Osteoblast (primary cell): Measurements from ENCODE around the gene WHAMM. TPM values are rescaled to one million over a fixed set of nuclear protein-coding genes. Genes with fewer than 3 reads are reported as not detected.

Source experiments
- DNase-seq: peaks from one replicate; pipeline ENCODE4 v3.0.0; 2011; ENCODE audit warnings: low spot score, mixed read lengths; ENCODE audit not compliant: insufficient read length; ENCODE audit errors: missing footprints
- H2AFZ ChIP-seq: 2 replicates; pipeline ENCODE4 v1.6.0; 2011; ENCODE audit warnings: mild to moderate bottlenecking, low read length
- H3K27ac ChIP-seq: 2 replicates; pipeline ENCODE4 v1.5.1; 2011; ENCODE audit warnings: mild to moderate bottlenecking, low read depth, low read length, moderate library complexity
- H3K27me3 ChIP-seq: 2 replicates; pipeline ENCODE4 v1.6.0; 2012; ENCODE audit warnings: mild to moderate bottlenecking, control low read depth, inconsistent platforms, low read length, moderate library complexity; ENCODE audit not compliant: insufficient read depth
- H3K36me3 ChIP-seq: 2 replicates; pipeline ENCODE4 v1.5.1; 2011; ENCODE audit warnings: mild to moderate bottlenecking, low read length, control low read depth, moderate library complexity; ENCODE audit not compliant: insufficient read depth
- H3K4me1 ChIP-seq: 2 replicates; pipeline ENCODE4 v1.5.1; 2011; ENCODE audit warnings: mild to moderate bottlenecking, low read length, control low read depth, moderate library complexity; ENCODE audit not compliant: insufficient read depth
- H3K4me2 ChIP-seq: 2 replicates; pipeline ENCODE4 v1.6.0; 2011; ENCODE audit warnings: mild to moderate bottlenecking, low read length; ENCODE audit not compliant: insufficient read depth
- H3K4me3 ChIP-seq: fragments of 200-600 bp; sonication (generic); 3 replicates; pipeline ENCODE4 v1.5.1; 2012; ENCODE audit warnings: mild to moderate bottlenecking, low read length, inconsistent platforms; ENCODE audit not compliant: insufficient read depth
- H3K79me2 ChIP-seq: 2 replicates; pipeline ENCODE4 v1.6.0; 2012; ENCODE audit warnings: mild to moderate bottlenecking, low read length, control low read depth, inconsistent platforms; ENCODE audit not compliant: insufficient read depth
- H3K9me3 ChIP-seq: 2 replicates; pipeline ENCODE4 v1.5.1; 2011; ENCODE audit warnings: low read depth, low read length, control low read depth
- H4K20me1 ChIP-seq: 2 replicates; pipeline ENCODE4 v1.6.0; 2012; ENCODE audit warnings: mild to moderate bottlenecking, low read length, control low read depth; ENCODE audit not compliant: insufficient read depth
- total RNA-seq: library from RNA; depleted of rRNA; stranded (reverse); fragments of >200 nt; gene quantifications from 2 replicates; pipeline ENCODE4 v1.2.3, GENCODE V29; 2012
- TF ChIP-seq, protein P1 (sequence below): IDR thresholded peaks from 2 replicates; pipeline ENCODE4 v1.5.1; 2011; ENCODE audit warnings: mild to moderate bottlenecking, low read depth, low read length, moderate library complexity; ENCODE audit errors: extremely low read depth

The WHAMM gene
- total RNA-seq, 1 donor = 8.3 TPM

DNA sequence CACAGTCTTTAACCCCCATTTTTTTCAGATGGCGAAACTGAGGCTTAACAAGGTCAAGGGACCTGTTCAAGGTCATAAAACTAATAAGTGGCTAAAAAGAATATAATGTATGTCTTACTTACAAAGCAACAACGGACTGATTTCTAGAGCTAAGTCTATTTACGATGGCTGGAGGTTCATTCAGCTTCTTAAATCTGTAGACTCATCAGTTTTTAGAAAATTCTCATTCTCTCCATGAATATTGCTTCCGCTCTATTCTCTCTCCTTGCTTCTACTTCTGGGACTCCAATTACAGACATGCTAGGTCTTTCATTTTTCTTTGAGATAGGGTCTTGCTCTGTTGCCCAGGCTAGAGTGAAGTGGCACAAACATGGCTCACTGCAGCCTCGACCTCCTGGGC is 68.9 kb downstream of the WHAMM start:
- Histone ChIP-seq H3K4me2 (no peak overlapping the region), H3K9me3 (no peaks in the 10 kb centered on the region), H4K20me1 (no peaks in the 10 kb centered on the region), H3K27me3 (no peaks in the 10 kb centered on the region), H3K79me2 (no peaks in the 10 kb centered on the region), H2AFZ (no peak overlapping the region), H3K27ac (no peak overlapping the region), H3K36me3 (no peaks in the 10 kb centered on the region), H3K4me3 (no peak overlapping the region), H3K4me1 (peaks cover 11% of the 10 kb centered on the region)
- TF ChIP-seq, protein P1, sequence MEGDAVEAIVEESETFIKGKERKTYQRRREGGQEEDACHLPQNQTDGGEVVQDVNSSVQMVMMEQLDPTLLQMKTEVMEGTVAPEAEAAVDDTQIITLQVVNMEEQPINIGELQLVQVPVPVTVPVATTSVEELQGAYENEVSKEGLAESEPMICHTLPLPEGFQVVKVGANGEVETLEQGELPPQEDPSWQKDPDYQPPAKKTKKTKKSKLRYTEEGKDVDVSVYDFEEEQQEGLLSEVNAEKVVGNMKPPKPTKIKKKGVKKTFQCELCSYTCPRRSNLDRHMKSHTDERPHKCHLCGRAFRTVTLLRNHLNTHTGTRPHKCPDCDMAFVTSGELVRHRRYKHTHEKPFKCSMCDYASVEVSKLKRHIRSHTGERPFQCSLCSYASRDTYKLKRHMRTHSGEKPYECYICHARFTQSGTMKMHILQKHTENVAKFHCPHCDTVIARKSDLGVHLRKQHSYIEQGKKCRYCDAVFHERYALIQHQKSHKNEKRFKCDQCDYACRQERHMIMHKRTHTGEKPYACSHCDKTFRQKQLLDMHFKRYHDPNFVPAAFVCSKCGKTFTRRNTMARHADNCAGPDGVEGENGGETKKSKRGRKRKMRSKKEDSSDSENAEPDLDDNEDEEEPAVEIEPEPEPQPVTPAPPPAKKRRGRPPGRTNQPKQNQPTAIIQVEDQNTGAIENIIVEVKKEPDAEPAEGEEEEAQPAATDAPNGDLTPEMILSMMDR = no peak
- DNase-seq = no peak

DNA sequence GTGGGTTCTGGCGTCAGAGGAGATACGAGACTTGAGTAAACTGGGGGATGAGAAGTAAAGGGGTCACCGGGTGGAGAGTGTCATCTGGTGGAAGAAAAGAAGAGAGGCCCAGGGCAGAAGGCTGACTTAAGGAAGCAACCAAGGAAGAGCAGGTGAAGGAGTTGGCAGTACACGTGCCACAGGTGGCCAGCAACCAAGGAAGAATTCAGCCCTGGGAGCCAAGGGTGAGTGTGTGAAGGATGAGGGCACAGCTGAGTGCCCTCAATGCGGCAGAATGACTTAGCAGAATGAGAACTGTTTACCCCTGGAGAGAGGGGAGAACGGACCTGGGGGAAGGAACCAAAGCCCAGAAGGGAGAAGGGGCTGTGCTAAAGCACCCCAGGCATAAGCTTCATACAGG is 71.3 kb downstream of the WHAMM start:
- Histone ChIP-seq H3K27me3 (no peaks in the 10 kb centered on the region), H3K4me2 (no peak overlapping the region), H3K79me2 (no peaks in the 10 kb centered on the region), H3K4me1 (peaks cover 3% of the 10 kb centered on the region), H4K20me1 (no peaks in the 10 kb centered on the region), H3K27ac (no peak overlapping the region), H2AFZ (no peak overlapping the region), H3K4me3 (no peak overlapping the region), H3K9me3 (no peaks in the 10 kb centered on the region), H3K36me3 (no peaks in the 10 kb centered on the region)
- TF ChIP-seq, protein P1 = no peak
- no peak for DNase-seq

DNA sequence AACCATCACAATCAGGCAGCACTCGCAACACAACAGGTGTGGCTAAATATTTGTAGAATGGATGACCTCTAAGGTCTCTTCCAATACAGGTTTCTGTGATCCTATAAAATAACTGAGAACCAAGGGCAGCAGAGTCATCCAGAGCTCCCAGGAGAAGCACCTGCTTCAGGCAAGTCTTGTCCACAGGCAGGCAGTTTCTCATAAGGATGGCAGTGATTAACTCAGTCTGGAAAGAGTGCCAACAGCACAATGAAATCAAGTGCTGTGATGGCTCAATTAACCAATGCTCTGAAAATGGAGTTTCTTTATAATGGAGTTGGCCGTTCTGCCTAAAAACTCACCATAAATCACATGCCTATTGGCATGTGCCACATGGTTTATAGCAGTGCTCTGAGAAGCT is 72.3 kb downstream of the WHAMM start:
- Histone ChIP-seq H3K79me2 (no peaks in the 10 kb centered on the region), H3K36me3 (no peaks in the 10 kb centered on the region), H3K9me3 (no peaks in the 10 kb centered on the region), H3K4me2 (no peak overlapping the region), H3K27ac (no peak overlapping the region), H3K27me3 (no peaks in the 10 kb centered on the region), H3K4me1 (no peaks in the 10 kb centered on the region), H3K4me3 (no peak overlapping the region), H4K20me1 (no peaks in the 10 kb centered on the region), H2AFZ (no peak overlapping the region)
- TF ChIP-seq, protein P1 = no peak
- DNase-seq = no peak

DNA sequence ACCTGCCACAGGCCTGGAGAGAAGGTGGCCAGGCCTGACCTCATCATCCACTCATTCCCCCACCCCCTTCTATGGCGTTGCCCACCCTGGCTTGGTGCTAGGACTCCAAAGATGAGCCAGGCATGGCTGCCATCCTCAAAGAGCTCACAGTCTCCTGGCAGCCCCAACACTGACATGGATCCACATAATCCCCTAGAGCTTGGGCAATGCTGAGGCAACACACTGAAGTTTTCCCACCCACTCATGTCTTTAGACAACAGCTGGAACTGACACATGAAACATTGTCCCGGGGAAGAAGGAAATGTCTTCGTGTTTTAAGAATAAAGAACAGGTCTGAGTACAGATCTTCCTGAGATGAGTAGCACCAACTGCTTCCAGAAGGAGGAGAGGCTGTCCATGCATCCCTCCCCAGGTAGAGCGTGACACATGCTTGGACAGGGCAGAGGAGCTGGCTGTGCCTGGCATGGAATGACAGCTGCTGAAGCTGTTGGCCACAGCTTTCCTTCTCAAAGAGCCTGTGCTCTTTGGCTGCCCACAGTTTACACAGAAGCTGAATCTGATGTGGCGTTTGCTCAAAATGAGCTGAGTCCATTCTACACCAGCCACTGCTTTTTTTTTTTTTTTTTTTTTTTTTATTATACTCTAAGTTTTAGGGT is 73.0 kb downstream of the WHAMM start:
- no peak overlapping the region for H3K4me3 ChIP-seq
- H3K27ac ChIP-seq = no peak overlapping the region
- H3K79me2 ChIP-seq = no peaks in the 10 kb centered on the region
- H3K4me2 ChIP-seq = no peak overlapping the region
- no peaks in the 10 kb centered on the region for H3K36me3 ChIP-seq
- no peak overlapping the region for H2AFZ ChIP-seq
- no peaks in the 10 kb centered on the region for H3K4me1 ChIP-seq
- TF ChIP-seq, protein P1 = no peak
- no peaks in the 10 kb centered on the region for H3K27me3 ChIP-seq
- H4K20me1 ChIP-seq = no peaks in the 10 kb centered on the region
- H3K9me3 ChIP-seq = no peaks in the 10 kb centered on the region
- DNase-seq = no peak

Other genes starting within 250 kb of the WHAMM start
- gene CPEB1, start 162.3 kb upstream of the WHAMM start, total RNA-seq = 29.2 and 36.6 TPM in 2 replicates
- gene AP3B2, start 99.8 kb upstream of the WHAMM start, total RNA-seq = under 0.01 and 0.36 TPM in 2 replicates
- not detected in 2 replicates for gene FSD2, start 3.6 kb upstream of the WHAMM start, total RNA-seq
- gene HOMER2, start 143.1 kb downstream of the WHAMM start, total RNA-seq = 7.7 and 11.6 TPM in 2 replicates
- gene RAMAC, start 176.6 kb downstream of the WHAMM start, total RNA-seq = 25.6 and 26.4 TPM in 2 replicates
- 10.9 and 13.4 TPM in 2 replicates for gene C15orf40, start 202.0 kb downstream of the WHAMM start, total RNA-seq